HG03521 (cell line): ENCODE data around the gene CNTNAP2.

Experiments
- ATAC-seq: cut with Tn5 transposase; IDR thresholded peaks from one replicate; pipeline ENCODE4 v1.9.1; 2021; ENCODE audit warnings: mild to moderate bottlenecking, moderate library complexity; ENCODE audit not compliant: unreplicated experiment

Gene CNTNAP2

DNA sequence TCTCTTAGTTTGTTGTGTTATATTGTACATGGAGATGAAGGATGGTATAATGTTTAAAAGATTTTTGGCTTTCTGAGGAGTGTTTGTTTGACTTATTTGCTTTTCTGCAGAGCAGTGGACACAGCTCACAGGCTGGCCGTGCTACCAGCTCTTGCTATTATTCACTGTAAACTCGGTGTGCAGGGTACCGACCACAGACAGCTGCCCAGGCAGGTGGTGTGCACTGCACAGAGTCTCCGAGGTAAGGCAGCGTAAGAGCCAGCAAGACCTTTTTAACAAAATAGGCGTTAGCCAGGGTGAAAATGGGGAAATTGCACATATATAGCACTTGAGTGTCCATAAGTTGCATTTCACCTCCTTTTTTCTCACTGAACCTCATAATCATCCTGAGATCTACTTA is 438.0 kb downstream of the CNTNAP2 start:
- ATAC-seq = no peak

DNA sequence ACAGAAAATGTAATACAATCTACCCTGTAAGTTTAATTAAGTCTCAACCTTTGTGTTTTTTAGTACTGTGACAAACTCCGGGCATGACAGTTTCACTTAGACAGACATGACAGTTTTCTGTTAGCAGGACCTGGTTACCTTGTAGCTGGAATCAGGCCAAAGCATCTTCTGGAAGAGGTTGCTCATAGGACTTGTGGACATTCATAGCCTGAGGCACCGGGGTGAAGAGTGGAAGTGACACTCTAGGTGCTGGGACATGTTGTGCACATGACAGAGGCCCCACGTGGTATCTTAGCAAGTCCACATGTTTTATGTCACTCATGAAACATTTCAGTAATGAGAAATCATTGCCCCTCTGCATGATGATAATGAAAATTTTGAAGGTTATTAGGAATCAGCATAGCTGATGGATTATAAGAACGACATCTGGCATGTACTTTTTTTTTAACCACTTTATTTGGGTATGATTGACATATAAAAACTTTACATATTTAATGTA is 441.4 kb downstream of the CNTNAP2 start:
- no peak for ATAC-seq

DNA sequence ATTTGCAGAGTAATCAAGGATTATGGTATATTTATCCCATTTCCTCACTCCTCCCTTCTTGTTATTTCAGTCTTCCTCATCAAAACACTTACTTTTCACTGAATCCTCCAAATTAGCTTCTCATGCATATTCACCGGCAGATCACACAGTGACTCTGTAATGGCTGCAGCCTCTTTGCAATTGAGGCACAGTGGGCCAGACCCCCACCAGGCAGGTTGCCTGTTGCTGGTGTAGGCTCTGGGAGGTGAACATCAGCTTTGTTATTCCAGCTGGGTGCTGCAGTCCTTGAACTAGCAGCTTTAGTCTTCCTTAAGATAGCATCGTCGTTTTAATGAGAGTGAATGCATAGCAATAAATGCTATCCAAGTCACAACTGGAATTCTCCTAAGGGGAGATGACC is 449.3 kb downstream of the CNTNAP2 start:
- no peak for ATAC-seq

DNA sequence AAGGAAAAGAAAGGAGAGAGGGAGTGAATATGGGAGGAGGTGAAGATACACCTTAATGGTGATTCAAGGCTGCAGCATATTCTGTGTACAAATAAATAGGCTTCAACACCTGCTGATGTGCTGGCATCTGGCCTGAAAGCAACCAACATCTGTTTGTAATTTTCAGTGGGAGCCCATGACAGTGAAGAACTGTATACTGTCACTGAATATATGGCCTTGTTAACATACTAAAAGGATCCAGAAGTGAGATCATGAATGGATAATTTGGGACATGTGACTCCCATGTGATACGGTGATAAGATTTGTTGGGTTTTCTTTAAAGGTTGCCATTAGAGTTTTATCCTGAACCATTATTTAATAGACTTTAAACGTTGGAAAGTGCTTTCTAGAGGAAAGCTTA is 459.3 kb downstream of the CNTNAP2 start:
- no peak for ATAC-seq

DNA sequence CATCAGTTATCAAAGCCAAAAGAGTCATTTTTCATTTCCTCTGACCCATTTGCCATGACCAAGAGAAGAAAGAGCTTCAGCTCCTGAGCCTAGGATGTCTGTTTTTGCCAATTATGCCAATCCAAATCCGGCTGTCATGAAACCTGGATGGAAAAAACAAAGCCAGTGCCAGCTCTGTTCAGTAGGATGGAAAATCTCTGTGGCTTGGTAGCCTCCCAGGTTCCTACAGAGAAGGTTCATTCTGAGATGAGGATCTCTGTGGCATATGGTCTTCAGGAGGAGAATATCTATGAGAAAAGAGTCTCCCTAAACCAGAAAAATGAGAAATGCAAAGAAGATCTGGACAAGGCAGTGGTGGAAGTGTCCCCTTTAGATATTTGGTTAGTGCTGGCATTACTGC is 475.4 kb downstream of the CNTNAP2 start:
- no peak for ATAC-seq

DNA sequence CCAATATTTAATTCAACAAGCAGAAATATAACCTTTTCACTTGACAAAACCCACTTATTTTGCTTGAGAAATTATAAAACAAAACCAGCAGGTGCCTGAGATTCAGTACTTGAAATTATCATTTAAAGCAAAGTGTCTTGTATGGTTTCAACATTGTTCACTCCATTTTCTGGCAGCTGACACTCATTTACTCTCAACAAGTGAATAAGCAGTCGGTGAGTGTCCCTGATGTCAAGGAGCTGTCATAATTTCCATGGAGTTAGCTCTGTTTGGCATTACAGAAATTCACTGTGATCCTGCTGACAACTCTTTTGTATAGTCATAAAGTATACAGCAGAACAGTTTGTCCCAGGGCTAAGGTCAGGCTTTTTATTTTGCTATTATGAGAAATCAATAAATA is 490.0 kb downstream of the CNTNAP2 start:
- ATAC-seq = no peak

DNA sequence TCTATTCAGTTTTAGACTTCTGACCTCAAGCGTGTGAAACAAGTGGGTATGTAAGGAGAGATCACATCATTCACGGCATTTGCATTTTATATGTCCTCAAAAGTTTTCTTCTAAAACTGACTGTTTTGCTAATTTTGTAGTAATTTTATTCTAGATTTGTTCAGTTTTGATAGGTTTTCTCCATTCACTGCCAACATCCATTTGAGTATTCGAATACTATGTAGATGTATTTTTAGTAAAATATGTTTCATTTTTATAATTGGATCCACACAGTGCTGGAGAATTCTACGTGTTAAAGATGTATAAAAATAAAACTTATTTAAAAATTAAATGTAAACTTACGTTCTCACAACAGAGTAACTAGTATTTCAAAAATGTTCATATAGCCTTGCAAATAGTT is 503.0 kb downstream of the CNTNAP2 start:
- no peak for ATAC-seq

DNA sequence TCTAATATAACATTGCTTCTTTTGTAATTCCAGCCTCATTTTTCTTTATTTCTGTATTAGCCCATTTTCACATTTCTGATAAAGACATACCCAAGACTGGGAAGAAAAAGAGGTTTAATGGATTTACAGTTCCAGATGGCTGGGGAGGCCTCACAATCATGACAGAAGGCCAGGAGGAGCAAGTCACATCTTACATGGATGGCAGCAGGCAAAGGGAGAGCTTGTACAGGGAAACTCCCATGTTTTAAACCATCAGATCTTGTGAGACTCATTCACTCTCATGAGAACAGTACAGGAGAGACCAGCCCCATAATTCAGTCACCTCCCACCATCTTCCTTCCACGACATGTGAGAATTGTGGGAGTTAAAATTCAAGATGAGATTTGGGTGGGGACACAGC is 510.3 kb downstream of the CNTNAP2 start:
- ATAC-seq = no peak

DNA sequence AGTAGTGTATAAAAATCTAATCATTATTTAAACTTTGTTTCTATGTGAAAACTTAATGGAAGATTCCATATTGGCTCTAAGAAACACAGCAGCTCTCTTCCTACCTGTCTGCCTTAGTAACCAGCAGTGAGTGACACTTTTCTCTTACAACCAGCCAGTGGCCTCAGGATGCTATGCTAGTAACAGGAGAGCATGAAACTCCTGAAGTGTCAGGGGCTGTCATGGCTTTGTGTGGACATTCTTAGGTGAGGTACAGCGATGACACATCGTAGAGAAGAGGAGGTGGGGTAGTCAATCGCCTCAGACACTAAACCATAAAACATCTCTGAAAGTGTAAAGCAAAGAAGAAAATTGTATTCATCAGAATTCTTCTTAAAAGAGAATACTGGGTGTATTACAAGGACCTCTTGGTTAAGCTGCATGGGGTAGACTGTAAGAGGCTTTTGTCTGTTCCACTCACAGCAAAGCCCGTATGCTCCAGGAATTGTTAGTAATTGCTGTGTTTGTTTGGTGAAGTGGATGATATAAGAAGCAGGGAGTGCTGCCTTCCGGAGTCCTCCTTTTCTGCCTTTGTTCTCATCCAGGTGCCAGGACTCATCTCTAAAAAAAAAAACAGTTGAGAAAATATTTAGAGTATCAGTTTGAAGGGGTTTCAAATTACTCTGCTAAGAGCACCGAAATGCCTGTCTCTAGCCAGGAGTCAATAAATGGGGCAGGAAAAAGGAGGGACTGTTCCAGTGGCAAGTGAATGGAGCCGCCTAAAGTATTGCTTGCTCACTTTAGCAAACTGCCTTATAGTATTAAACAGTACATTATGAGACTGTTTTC is 518.8 kb downstream of the CNTNAP2 start:
- ATAC-seq = no peak

DNA sequence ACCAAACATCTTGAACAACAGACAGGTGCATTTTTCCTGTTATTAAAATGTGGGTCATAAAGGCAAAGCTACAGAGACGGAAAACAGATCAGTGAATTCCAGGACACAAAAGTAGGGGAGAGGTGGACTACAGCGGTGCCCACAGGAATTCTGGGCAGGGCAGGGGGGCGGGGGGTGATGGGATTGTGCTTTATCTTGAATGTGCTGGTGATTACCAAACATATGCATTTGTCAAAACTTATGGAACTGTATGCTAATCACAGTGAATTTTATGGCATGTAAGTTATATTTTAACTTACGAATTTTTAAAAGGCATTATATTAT is 519.4 kb downstream of the CNTNAP2 start:
- ATAC-seq = no peak

DNA sequence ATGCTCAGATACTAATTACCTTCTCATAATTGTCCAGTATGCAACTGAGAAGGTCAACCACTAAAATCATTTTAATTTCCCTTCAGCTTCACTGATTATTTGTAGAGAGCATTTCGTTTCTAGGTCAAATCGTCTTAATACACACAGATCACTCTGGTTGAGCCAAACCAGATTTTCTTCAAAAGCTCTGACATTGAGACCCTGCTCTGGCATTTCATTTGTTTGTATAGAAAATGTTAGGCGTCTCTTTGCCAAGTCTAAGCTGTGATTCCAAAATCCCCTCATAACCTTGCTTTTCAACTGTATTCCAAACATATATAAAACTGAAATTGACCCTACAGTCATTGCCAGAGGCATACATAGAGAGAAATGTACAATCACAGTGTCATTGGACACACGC is 520.0 kb downstream of the CNTNAP2 start:
- ATAC-seq = no peak

DNA sequence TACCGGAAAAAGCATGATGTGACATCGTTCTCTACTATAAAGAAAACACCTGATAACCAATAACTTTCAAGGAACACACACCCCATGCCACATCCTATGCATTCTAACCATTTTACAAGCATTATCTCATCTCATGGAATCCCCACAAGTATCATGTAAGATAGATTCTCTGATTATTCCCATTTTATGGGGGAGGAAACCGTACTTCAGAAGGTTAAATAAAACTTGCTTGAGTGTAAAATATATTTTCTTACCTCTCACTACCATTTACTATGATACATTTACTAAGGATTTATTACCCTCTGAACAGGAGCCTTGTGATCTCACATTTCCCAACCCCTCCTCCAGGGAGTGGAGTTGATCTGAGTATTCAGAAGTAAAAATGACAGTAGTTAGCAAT is 522.7 kb downstream of the CNTNAP2 start:
- no peak for ATAC-seq

DNA sequence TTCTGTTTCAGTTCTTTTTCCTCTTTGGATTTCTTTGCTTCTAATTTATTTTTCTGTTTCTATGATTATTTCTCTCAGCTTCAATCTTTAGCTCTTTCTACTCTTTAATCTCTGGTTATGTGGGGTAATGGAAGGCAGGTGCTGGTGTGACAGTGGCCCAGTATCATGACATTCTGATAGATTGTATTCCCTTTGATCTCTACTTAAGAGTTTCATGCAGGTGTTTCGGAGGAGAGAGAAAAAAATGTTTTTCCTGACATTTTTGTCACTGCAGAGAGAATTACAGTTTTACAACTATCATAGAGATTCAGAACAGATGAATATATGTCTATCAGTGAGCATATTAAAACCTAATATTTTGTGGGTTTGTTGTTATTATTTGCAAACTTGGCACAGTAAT is 524.9 kb downstream of the CNTNAP2 start:
- no peak for ATAC-seq

DNA sequence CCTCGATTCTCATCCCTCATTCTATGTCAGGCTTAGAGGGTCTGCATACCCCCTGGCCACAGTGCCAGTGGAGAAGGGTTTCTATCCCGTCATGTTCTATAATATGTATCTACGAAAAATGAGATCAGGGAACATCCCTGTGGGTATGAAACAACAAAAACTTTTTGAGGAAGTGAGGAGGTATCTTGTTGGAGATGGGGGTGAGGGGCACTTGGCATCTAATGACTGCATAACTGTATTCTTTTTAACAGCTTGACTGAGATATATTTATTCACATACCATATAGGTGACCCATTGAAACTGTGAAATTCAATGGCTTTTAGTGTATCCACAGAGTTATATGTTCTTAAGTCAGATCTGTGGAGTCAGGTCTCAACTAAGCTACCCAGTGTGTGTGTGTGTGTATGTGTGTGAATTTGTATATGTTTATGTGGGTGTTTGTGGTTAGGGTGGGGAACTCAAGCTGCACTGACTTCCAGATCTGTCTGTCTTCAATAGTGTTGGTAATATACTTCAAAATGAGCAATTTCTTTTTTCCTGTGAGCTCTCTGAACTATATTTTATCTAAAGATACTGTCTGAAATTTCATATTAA is 528.9 kb downstream of the CNTNAP2 start:
- no peak for ATAC-seq

DNA sequence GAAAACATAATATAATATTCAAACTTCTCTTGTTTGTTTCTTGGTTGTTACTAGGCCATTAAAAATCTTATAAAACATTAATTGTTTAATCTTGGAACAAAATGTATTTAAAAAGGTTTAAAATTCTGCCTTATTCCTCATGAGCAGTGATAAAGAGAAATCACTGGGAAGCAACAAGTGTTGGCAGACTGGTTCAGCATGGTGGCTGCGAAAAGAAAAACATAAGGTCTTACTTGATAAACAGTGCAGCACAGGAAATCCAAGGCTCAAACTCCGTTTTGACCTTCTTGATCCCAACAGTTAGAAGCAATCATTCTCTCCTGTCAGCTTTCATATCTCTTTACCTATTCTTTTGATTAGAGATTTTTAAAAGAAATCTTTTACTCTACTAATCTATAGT is 530.8 kb downstream of the CNTNAP2 start:
- ATAC-seq = no peak

DNA sequence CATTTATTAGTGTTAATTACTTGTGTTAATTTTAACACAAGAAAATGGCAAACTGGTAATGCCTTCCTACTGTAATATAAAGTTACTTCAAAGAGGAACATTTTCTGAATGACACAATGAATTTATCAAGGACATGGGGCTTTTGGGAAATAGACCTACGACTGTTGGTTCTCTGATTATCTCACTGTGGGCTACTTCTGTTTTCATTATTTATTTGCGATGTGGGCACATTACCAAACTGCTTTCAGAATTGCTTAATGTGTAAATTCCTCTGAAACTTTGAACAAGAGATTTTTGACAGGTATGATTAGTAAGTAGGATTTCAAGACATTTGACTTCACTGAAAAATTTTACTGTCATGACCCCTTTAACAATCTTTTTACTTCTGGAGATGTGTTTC is 535.6 kb downstream of the CNTNAP2 start:
- no peak for ATAC-seq

DNA sequence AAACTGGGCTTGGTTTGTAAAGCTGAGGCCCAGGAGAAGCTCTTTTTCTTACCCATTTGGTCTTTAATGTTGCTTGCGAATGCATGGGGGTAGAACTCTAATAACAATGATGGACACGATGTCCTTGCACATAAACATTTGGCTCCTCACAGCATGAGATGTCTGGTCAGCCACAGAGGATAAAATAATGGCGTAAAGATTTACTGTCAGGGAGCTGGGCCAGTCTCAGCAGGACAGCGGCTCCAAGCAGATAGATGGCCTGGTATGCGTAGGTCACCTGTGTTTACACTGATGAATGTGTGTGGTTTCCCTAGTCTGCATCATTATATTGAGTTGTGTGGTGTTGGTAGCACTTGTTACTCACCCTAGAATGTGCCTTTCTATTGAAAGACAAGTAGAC is 537.4 kb downstream of the CNTNAP2 start:
- no peak for ATAC-seq

DNA sequence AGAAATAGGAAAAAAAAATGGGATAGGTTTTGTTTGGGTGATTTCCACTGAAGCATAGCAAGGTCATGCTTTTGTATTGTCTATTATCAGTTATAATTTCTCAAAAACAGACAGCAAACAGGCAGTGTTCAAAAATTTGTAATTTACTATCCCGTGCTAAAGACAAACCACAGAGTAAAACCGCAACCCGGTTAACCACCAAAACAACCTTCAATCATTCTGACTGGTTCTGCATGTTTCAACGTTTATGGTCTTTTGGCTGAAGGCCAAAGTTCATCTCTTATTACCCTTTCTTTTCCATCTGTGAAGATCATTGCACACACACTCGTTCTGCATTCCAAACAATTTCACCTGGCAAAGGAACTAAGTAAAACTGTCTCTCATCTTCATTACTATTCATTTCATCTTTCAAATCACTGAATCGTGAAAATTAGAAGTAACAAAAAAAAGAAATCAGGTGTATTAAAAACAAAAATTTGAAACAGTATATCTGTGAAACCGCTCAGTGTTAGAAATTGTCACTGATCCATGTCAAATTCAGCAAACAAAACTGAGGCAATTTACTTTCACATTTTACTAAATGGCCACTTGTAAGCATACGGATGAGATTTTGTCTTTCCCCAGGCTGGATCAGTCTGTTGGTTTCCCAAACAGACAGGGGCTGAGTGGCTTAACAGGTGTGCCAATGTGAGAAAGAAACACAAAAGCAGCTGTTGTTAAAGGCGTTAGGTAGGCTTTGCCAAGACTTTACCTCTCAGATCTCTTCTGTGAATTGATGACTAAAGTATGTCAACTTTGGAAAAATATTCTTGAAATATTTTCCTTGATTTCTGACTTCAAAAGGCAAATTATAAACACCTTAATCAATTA is 539.6 kb downstream of the CNTNAP2 start:
- ATAC-seq = no peak

DNA sequence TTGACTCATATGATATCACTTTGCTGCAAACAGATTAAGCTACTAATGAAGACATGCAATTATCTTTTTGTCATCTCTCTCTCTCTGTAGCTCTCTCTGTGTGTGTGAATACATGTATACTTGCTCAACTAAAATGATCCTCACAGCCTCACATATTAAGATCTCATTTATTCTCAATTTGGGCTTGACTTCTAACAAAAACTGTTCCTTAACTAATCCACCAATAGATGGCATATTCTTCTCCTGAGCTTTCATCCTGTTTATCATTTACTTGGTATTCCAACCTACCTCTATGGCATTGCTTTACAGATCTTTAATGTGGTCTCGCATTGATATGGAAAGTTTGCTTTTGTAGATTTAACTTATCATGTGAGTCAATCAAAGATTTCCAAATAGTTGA is 540.4 kb downstream of the CNTNAP2 start:
- ATAC-seq = no peak

DNA sequence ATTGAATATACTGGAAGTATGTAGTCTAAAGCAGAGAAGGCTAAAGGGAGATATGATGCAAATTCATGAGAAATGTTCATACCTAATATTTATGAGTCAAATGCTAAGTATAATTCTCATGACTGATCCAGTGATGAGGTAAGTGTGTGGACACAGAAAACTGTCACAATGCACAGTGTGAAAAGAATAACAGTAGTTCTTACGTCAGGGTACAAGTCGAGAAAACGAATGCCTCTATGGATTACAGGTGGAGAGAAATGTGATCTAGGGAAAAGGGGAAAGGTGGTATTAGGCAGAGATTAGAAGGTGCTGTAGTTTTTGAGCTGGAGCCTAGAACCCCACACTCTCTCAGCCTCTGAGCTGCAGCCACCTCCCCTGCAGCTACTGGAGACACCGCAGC is 542.0 kb downstream of the CNTNAP2 start:
- no peak for ATAC-seq

DNA sequence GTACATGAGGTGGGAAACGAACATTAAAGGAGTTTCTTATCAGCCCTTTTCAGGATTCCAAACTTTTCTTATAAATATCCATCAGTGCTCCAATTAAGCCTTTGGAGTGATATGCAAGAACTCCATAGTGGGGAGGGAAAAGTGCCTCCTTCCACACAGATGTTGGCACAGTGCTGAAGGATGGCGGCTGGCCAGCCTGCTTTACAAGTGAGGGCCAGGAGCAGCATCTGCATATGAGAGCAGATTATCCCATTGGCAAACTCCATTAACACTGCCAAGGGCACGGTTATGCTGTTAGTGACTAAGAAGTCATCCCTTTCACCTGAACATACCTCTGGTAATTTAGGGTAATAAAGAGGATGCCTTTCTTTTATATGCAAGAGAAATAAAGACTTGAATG is 543.1 kb downstream of the CNTNAP2 start:
- no peak for ATAC-seq

DNA sequence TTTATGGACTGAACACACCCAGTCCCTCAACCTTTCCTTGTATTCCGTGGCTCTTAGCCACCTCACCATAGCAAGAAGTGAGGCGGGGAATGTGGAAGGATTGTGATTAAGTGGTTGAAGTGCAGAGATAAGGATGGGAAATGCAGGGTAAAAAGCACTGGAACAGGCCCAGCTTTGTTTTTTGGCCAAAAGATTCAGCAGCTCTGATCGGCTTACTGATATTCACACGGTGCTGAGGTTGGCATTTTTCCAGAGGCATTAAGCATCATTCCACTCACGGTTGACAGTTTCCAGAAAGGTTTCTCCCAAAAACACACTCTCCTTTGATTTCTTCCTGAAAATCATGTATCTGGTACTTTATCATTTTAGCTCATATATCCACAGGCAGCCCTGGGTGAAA is 544.2 kb downstream of the CNTNAP2 start:
- no peak for ATAC-seq
